Measurements from ENCODE around the gene CHST7.

DNA sequence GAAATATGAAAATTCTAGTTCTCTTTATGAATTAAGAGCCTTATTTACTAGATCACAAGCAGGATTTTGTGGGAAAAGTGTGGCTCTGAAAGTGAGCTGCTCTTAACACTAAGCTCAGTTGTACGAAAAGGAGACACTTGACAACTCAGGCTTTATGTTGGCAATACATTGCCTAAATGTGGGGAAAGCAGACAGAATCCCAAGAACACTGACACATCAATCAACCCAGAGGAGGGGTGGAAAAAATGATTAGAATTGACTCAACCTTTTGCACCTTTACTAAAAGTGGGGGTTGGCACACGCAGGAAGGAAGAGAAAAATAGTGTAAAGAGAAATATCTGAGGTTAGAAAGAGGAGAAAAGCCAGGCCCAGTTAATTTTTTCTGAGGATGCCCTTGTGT is 61.6 kb downstream of the CHST7 start:
- no peak for TF ChIP-seq CTCF (IDR thresholded peaks at IDR 0.05)
- TF ChIP-seq ZFX (IDR thresholded peaks at IDR 0.05; ENCODE audit: borderline replicate concordance) = no peak
